Kidney (tissue), 14 donors: ENCODE results near the gene CA12. TPM values are rescaled to one million over a fixed set of nuclear protein-coding genes. Genes with fewer than 3 reads are reported as not detected.

Source experiments
- DNase-seq, 5 donors: peaks; one replicate each; pipeline ENCODE4 v3.0.0-alpha.2; 2013 to 2020
- FAIRE-seq: peaks from 2 replicates; lab custom pipeline; 2012; peaks lifted over from hg19 to GRCh38; lab: Jason Lieb, UNC
- H3K27ac ChIP-seq, 2 donors: one replicate each; pipeline ENCODE4 v1.7.0; 2013; ENCODE audit warnings: low read depth in 2 of 2, low read length in 2 of 2, inconsistent platforms in 1 of 2
- H3K27me3 ChIP-seq: one replicate; pipeline ENCODE4 v1.7.1; 2013; ENCODE audit warnings: low read length, inconsistent platforms; ENCODE audit not compliant: control insufficient read depth, insufficient read depth
- H3K36me3 ChIP-seq, 3 donors: one replicate each; pipeline versions ENCODE4 v1.7.0 to v1.7.1; 2013; ENCODE audit warnings: low read length in 3 of 3, control low read depth in 1 of 3, inconsistent platforms in 1 of 3; ENCODE audit not compliant: insufficient read depth in 3 of 3, control insufficient read depth in 2 of 3
- H3K4me1 ChIP-seq, 3 donors: one replicate each; pipeline versions ENCODE4 v1.7.0 to v1.7.1; 2013; ENCODE audit warnings: low read length in 3 of 3, inconsistent platforms in 1 of 3, low read depth in 1 of 3; ENCODE audit not compliant: control insufficient read depth in 2 of 3, insufficient read depth in 2 of 3
- H3K4me3 ChIP-seq, 3 donors: one replicate each; pipeline versions ENCODE4 v1.7.0 to v1.8.1; 2013; ENCODE audit warnings: low read length in 3 of 3, control low read depth in 1 of 3, inconsistent platforms in 1 of 3
- H3K9ac ChIP-seq, 3 donors: one replicate each; pipeline versions ENCODE4 v1.7.0 to v1.7.1; 2013; ENCODE audit warnings: low read length in 3 of 3, control low read depth in 1 of 3, inconsistent platforms in 1 of 3
- H3K9me3 ChIP-seq, 3 donors: one replicate each; pipeline versions ENCODE4 v1.7.0 to v1.7.1; 2013; ENCODE audit warnings: low read length in 3 of 3, control low read depth in 1 of 3, inconsistent platforms in 1 of 3; ENCODE audit not compliant: control insufficient read depth in 2 of 3, insufficient read depth in 1 of 3
- intact Hi-C: fragments of 100-400 bp; cut with DNase I; formaldehyde crosslinking; loops from one replicate; pipeline ENCODE4 v1.11.1; 2022
- polyA plus RNA-seq: library from polyadenylated mRNA; stranded (reverse); fragments of 350-450 nt; fragmentation: Illumina TruSeq; extraction: RNeasy Lipid Tissue Mini Kit (QIAGEN cat#74804); gene quantifications from one replicate; pipeline ENCODE4 v1.2.3, GENCODE V29; 2014; ENCODE audit warnings: low read depth, low replicate concordance; ENCODE audit not compliant: insufficient read depth
- total RNA-seq: library from RNA; stranded (reverse); fragmentation: NEBNext Ultra II Directional; extraction: Animal tissue kit (Norgen Biotek cat#: 25700); gene quantifications from one replicate; pipeline ENCODE4 v1.2.1, GENCODE V29; 2021
- TF ChIP-seq, protein P1 (sequence below): IDR thresholded peaks from 3 replicates; pipeline ENCODE4 v1.5.1; 2012; ENCODE audit warnings: mild to moderate bottlenecking, moderate library complexity, borderline replicate concordance; ENCODE audit not compliant: insufficient read depth; ENCODE audit errors: extremely low read depth
- donor health status: control.
- donor health status: control.
- donor health status: control.
- donor health status: control.
- donor health status: control.
- donor health status: DM: yes; HTN: yes; CAD: no.
- donor health status: Normal renal cell carcinoma (clear cell type).

Gene CA12
- total and polyA plus RNA-seq, 2 donors from 2014 or later: 237 to 242 TPM

DNA sequence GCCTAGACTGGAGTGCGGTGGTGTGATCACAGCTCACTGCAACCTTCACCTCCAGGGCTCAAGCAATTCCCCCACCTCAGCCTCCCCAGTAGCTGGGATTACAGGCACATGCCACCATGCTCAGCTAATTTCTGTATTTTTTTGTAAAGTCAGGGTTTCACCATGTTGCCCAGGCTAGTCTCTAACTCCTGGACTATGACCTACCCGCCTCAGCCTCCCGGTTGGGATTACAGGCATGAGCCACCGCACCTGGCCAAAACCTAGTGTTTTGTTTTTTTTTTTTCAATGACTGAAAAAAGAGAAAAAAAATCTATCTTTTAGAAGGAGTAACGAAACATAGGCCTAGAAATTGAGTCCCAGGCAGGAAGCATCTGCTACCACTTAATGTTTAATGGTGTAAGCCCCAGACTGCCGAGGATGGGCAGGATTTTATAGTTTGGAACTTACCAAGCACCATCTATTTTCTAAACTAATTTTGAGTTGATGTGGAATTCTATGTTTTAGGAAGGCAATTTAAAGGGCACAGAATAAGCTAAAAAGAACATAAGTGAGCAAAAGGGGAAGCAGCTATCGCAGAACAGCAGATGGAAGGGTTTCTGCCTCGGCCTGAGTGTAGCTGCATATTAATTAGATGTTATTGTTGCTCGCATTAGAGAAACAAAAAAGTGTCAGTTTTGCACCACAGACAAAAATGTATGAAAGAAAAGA lies 24.2 kb upstream of the CA12 start:
- H3K27ac ChIP-seq: no peak overlapping the region
- no peak overlapping the region for H3K9ac ChIP-seq
- intact Hi-C loops: loop anchor here (5.0 kb wide), 1 partner anchor 119 kb away; no protein-coding TSS in a partner anchor
- FAIRE-seq (no peak), DNase-seq (no peak)
- H3K4me1 ChIP-seq: no peaks in the 10 kb centered on the region
- no peak overlapping the region for H3K4me3 ChIP-seq
- no peaks in the 10 kb centered on the region for H3K9me3 ChIP-seq
- TF ChIP-seq, protein P1, sequence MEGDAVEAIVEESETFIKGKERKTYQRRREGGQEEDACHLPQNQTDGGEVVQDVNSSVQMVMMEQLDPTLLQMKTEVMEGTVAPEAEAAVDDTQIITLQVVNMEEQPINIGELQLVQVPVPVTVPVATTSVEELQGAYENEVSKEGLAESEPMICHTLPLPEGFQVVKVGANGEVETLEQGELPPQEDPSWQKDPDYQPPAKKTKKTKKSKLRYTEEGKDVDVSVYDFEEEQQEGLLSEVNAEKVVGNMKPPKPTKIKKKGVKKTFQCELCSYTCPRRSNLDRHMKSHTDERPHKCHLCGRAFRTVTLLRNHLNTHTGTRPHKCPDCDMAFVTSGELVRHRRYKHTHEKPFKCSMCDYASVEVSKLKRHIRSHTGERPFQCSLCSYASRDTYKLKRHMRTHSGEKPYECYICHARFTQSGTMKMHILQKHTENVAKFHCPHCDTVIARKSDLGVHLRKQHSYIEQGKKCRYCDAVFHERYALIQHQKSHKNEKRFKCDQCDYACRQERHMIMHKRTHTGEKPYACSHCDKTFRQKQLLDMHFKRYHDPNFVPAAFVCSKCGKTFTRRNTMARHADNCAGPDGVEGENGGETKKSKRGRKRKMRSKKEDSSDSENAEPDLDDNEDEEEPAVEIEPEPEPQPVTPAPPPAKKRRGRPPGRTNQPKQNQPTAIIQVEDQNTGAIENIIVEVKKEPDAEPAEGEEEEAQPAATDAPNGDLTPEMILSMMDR: no peak
- no peaks in the 10 kb centered on the region for H3K36me3 ChIP-seq
- no peaks in the 10 kb centered on the region for H3K27me3 ChIP-seq

DNA sequence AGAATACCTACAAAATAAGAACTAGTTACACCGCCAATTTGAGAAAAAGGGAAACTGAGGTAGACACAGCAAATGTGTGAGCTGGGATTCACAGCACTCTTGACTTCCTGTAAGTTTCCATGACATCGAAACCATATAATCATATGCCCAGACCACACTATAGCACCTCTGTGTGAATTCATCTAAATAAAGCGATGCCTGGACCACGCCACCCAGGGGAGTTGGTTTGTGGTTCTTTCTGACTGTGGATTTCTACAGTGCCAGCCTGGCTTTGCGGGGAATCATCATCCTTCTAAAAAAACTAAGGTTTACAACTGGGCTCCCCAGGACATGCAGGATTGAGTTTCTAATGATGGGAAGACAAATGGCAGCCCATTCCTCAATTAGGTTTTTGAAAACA lies 23.5 kb upstream of the CA12 start:
- FAIRE-seq (no peak), DNase-seq (no peak)
- Histone ChIP-seq H3K36me3 (no peaks in the 10 kb centered on the region), H3K27ac (no peak overlapping the region), H3K4me3 (no peak overlapping the region), H3K4me1 (no peaks in the 10 kb centered on the region), H3K9me3 (no peaks in the 10 kb centered on the region), H3K27me3 (no peaks in the 10 kb centered on the region), H3K9ac (no peak overlapping the region)
- intact Hi-C loops: loop anchor here (5.0 kb wide), 1 partner anchor 118 kb away; no protein-coding TSS in a partner anchor
- TF ChIP-seq, protein P1: no peak

DNA sequence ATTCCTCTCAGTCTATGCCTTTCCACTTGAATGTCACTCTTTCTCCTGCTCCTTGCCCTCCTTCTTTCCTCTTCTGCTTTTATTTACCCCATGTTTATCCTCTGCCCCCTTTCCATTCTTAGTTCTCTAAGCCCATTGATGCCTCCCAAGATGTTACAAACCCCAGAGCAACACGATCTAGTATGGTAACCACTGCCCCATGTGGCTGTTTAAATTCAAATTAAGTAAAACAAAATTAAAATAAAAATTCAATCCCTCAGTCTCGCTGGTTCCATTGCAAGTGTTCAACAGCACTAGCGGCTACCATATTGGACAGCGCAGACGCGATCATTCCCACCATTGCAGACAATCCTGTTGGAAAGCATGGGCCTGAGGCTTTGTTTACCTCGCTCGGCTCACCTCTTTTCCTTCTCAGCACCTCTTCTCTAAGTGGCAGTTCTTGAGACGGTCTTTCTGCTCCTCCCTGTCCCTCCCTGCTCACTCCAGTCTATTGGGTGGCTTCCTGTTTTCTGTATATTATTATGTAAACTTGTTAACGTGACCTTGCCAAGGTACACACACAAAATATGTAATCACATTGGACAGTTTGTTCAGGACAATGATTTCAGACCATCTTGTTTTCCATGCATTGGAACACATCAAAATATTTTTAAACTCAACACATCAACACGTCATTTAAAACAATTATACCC lies 21.8 kb upstream of the CA12 start:
- Histone ChIP-seq H3K27ac (no peak overlapping the region), H3K9ac (no peak overlapping the region), H3K36me3 (no peaks in the 10 kb centered on the region), H3K9me3 (no peaks in the 10 kb centered on the region), H3K27me3 (no peaks in the 10 kb centered on the region), H3K4me1 (no peaks in the 10 kb centered on the region), H3K4me3 (no peak overlapping the region)
- TF ChIP-seq, protein P1: no peak
- DNase-seq: no peak
- no peak for FAIRE-seq
- intact Hi-C loops: no loop called here
